Measurements from ENCODE around the gene NBDY. TPM values are rescaled to one million over a fixed set of nuclear protein-coding genes. Genes with fewer than 3 reads are reported as not detected.
A peak's percentile ranks its signal among the peaks of the same experiment; 100 is the strongest.

NBDY gene
- total and polyA plus RNA-seq, 2 of the 4 experiments (the other 2 are of a cell fraction): 3.2 to 61.5 TPM

- Histone ChIP-seq H4K20me1 (ENCODE audit: insufficient read depth, low read length) (peaks cover 5% of the 10 kb centered on the region), H3K18ac (ENCODE audit: low read depth, low read length) (no peak overlapping the region; the same call in 1 of the 2 replicates), H3K9me1 (ENCODE audit: insufficient read depth, low read length) (0 out of 2 replicates have a peak, but pooled peaks cover 3% of the 10 kb centered on the region), H3K23ac (ENCODE audit: low read depth, low read length) (no peak overlapping the region), H3K4me3 (ENCODE audit: insufficient read depth, low read depth, low read length) (peak overlapping the region; percentile 49), H3K4ac (ENCODE audit: low read depth, low read length) (no peak overlapping the region), H2BK5ac (ENCODE audit: low read depth, low read length, poor library complexity, severe bottlenecking) (peak overlapping the region; percentile 44), H3K9ac (ENCODE audit: low read depth, low read length) (peak overlapping the region; percentile 12; the same call in 1 of the 2 replicates), H2AK5ac (ENCODE audit: low read depth, low read length) (no peak overlapping the region), H3K9me3 (ENCODE audit: control insufficient read depth, insufficient read depth, low read length) (no peaks in the 10 kb centered on the region), H3K79me1 (ENCODE audit: low read depth in 1 of 2, low read length in 2 of 2) (no peaks in the 10 kb centered on the region), H3K27me3 (ENCODE audit: control insufficient read depth, insufficient read depth, low read length) (no peaks in the 10 kb centered on the region; the same call in 1 of the 2 replicates), H2BK120ac (ENCODE audit: low read depth, low read length) (peak overlapping the region; percentile 69; the same call in 1 of the 2 replicates), H4K91ac (ENCODE audit: insufficient read depth, low read depth, low read length) (no peak overlapping the region), H3K27ac (ENCODE audit: insufficient read depth, low read length) (peak overlapping the region; percentile 39), H3K4me1 (ENCODE audit: control insufficient read depth, insufficient read depth, low read length) (peaks cover 3% of the 10 kb centered on the region; the same call in 1 of the 2 replicates), H3K4me2 (ENCODE audit: low read depth, low read length) (peak overlapping the region; percentile 32), H2BK15ac (ENCODE audit: low read depth, low read length) (no peak overlapping the region), H3K14ac (replicated peaks; ENCODE audit: low read depth, low read length) (no peak overlapping the region), H2BK20ac (ENCODE audit: low read depth, low read length) (no peak overlapping the region), H4K8ac (ENCODE audit: low read depth in 2 of 2, low read length in 2 of 2) (no peak overlapping the region), H4K5ac (ENCODE audit: low read depth, low read length) (peak overlapping the region; percentile 17; the same call in 1 of the 2 replicates), H3K56ac (ENCODE audit: extremely low read depth, insufficient read depth, low read length) (no peak overlapping the region), H2AK9ac (replicated peaks; ENCODE audit: low read depth, low read length, poor library complexity) (peak overlapping the region; percentile 66), H3K36me3 (ENCODE audit: control insufficient read depth, insufficient read depth, low read length) (no peaks in the 10 kb centered on the region), H2AFZ (replicated peaks; ENCODE audit: low read length, poor library complexity) (peak overlapping the region; percentile 87)
- TF ChIP-seq RFX5 (IDR thresholded peaks at IDR 0.05; ENCODE audit: low read depth, low read length) (no peak), CTCF (conservative IDR thresholded peaks at IDR 0.05; ENCODE audit: low read depth, low read length) (peak; percentile 83), USF2 (IDR thresholded peaks at IDR 0.05; ENCODE audit: low read depth, low read length) (no peak), MAFK (IDR thresholded peaks at IDR 0.05; ENCODE audit: low read depth, low read length) (no peak), CEBPB (IDR thresholded peaks at IDR 0.05; ENCODE audit: low read depth, low read length) (no peak), RCOR1 (IDR thresholded peaks at IDR 0.05; ENCODE audit: insufficient replicate concordance, low read length) (no peak), BHLHE40 (IDR thresholded peaks at IDR 0.05; ENCODE audit: low read depth, low read length) (no peak; the same call in 1 of the 2 replicates), MAZ (IDR thresholded peaks at IDR 0.05; ENCODE audit: borderline replicate concordance, low read depth, low read length) (peak; percentile 12; the same call in 1 of the 2 replicates), ELK1 (IDR thresholded peaks at IDR 0.05; ENCODE audit: borderline replicate concordance, low read depth, low read length) (no peak), RAD21 (IDR thresholded peaks at IDR 0.05; ENCODE audit: low read length) (peak; percentile 85), FOS (IDR thresholded peaks at IDR 0.05; ENCODE audit: low read depth, low read length) (no peak), SMC3 (IDR thresholded peaks at IDR 0.05; ENCODE audit: low read depth, low read length) (peak; percentile 57), MXI1 (IDR thresholded peaks at IDR 0.05; ENCODE audit: borderline replicate concordance, low read depth, low read length) (no peak)
- no TSS peak for BruUV-seq (replicated peaks)
- WGBS, 2 experiments (ENCODE audit: extremely low coverage in 2 of 2, insufficient read length in 1 of 2): 81% methylated on average over 6 of the region's 20 CpGs; no CpG with 5 or more reads in 1 of the 2 experiments
- dilution Hi-C loops (cut with HindIII; ENCODE audit: low sequenced_read_pairs, unreplicated experiment) (no loop called here), intact Hi-C loops (cut with micrococcal nuclease) (no loop called here), in situ Hi-C loops (cut with MboI; ENCODE audit: low sequenced_read_pairs) (no loop called here)
- peak; percentile 38 for ATAC-seq (ENCODE audit: low read depth)
- DNase-seq: peak; percentile 87
- ChIA-PET POLR2A (ENCODE audit: unreplicated experiment) (no interaction called here), CTCF (interaction anchor here (0.8 kb wide), 1 partner anchor 214 kb away, joined by 3 read pairs; no protein-coding TSS in a partner anchor)
These were observed 35.3 kb downstream of the NBDY start for GRCh38 chrX:56764153-56764974.

All from IMR-90 (cell line).